Panc1 (cell line): ENCODE results near the gene SPATA46.

Source experiments
- TCF7L2 ChIP-seq: IDR thresholded peaks from 2 replicates; pipeline ENCODE4 v1.6.1; 2011; ENCODE audit warnings: mild to moderate bottlenecking, low read depth, low read length, inconsistent platforms
- TF ChIP-seq, protein P1 (sequence below): fragments of 450-650 bp; IDR thresholded peaks from 2 replicates; pipeline ENCODE4 v1.5.1; 2017; ENCODE audit warnings: mild to moderate bottlenecking

DNA sequence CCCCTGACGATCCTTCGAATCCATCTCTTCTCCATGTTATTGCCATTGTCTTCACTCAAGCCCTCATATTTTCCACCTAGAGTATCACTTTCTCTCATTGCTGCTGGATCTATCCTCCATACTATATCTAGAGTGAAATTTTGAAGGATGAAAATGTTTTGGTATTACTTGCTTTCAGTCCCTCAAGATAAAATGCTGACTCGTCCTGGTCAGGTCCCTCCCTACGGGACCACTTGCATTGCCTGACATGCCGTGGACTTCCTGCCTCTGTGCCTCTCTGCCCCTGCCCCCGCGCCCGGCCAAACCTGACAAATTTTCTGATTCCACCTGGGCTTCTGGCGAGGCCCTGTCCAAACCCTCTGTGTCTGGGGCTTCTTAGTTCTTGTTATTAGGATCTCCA lies 23.6 kb downstream of the SPATA46 start:
- TF ChIP-seq, protein P1, sequence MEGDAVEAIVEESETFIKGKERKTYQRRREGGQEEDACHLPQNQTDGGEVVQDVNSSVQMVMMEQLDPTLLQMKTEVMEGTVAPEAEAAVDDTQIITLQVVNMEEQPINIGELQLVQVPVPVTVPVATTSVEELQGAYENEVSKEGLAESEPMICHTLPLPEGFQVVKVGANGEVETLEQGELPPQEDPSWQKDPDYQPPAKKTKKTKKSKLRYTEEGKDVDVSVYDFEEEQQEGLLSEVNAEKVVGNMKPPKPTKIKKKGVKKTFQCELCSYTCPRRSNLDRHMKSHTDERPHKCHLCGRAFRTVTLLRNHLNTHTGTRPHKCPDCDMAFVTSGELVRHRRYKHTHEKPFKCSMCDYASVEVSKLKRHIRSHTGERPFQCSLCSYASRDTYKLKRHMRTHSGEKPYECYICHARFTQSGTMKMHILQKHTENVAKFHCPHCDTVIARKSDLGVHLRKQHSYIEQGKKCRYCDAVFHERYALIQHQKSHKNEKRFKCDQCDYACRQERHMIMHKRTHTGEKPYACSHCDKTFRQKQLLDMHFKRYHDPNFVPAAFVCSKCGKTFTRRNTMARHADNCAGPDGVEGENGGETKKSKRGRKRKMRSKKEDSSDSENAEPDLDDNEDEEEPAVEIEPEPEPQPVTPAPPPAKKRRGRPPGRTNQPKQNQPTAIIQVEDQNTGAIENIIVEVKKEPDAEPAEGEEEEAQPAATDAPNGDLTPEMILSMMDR: no peak
- TF ChIP-seq TCF7L2: no peak
